HepG2 (cell line): ENCODE measurements around the gene RASGRP4. TPM values are rescaled to one million over a fixed set of nuclear protein-coding genes. Genes with fewer than 3 reads are reported as not detected.
A peak's percentile ranks its signal among the peaks of the same experiment; 100 is the strongest.

ENCODE experiments used
- ATAC-seq: fragments of 200-7000 bp; cut with Tn5 transposase; 3 replicates; pipeline ENCODE4 v1.9.1; 2020; ENCODE audit warnings: mild to moderate bottlenecking, moderate library complexity
- BruUV-seq: library from RNA; stranded (reverse); fragments of 400-500 nt; replicated peaks from 2 replicates; lab custom pipeline; 2021; lab: Mats Ljungman, UMichigan
- CTCF ChIA-PET: fragments of 300-600 bp; formaldehyde crosslinking; extraction: SDS; loops from one replicate; lab custom pipeline; 2021; ENCODE audit warnings: low total read pairs, inconsistent platforms, low intra/inter-chr PET ratio; lab: Yijun Ruan, JAX
- POLR2A ChIA-PET: fragments of 350-600 bp; sonication (Branson Sonifier 250); formaldehyde crosslinking; loops from one replicate; lab custom pipeline; 2020; ENCODE audit warnings: antibody characterized with exemption, inconsistent platforms; lab: Yijun Ruan, JAX
- DNase-seq: peaks from one replicate; pipeline ENCODE4 v3.0.0-alpha.2; 2015; ENCODE audit warnings: low spot score
- FAIRE-seq: peaks from 3 replicates; lab custom pipeline; 2011; peaks lifted over from hg19 to GRCh38; lab: Jason Lieb, UNC
- H2AFZ ChIP-seq: one replicate; pipeline ENCODE4 v1.6.1; 2011; ENCODE audit warnings: low read length, inconsistent platforms
- H3K27ac ChIP-seq: fragments of 300-600 bp; 3 replicates; pipeline ENCODE4 v1.8.0; 2011; ENCODE audit warnings: mixed run types, mild to moderate bottlenecking, mixed read lengths, low read length, inconsistent platforms; ENCODE audit not compliant: insufficient read depth; ENCODE audit errors: extremely low read length
- H3K27me3 ChIP-seq, 2 experiments: fragments of 200-600 bp in 1 of 2; 2 replicates in 1 of 2; 3 replicates in 1 of 2; pipeline versions ENCODE4 v1.6.0 to v1.8.0; 2011; ENCODE audit warnings: low read length in 2 of 2, mild to moderate bottlenecking in 2 of 2, moderate library complexity in 2 of 2, inconsistent platforms in 1 of 2; ENCODE audit not compliant: insufficient read depth in 2 of 2, control insufficient read depth in 1 of 2
- H3K36me3 ChIP-seq, 2 experiments: fragments of 200-600 bp in 1 of 2; replicated peaks in 1 of 2; 2 replicates in 1 of 2; 3 replicates in 1 of 2; pipeline versions ENCODE4 v1.5.1 to v1.8.0; 2011; ENCODE audit warnings: low read length in 2 of 2, inconsistent platforms in 1 of 2; ENCODE audit not compliant: insufficient read depth in 2 of 2, control insufficient read depth in 1 of 2
- H3K4me1 ChIP-seq: 2 replicates; pipeline ENCODE4 v1.5.1; 2012; ENCODE audit warnings: low read length, inconsistent platforms; ENCODE audit not compliant: insufficient read depth
- H3K4me2 ChIP-seq: 2 replicates; pipeline ENCODE4 v1.6.0; 2011; ENCODE audit warnings: low read depth, low read length, inconsistent platforms
- H3K4me3 ChIP-seq, 3 experiments: fragments of 200-600 bp in 1 of 3; sonication (generic), shearing (Covaris generic) in 1 of 3; replicated peaks in 1 of 3; 2 replicates each; pipeline ENCODE4 v1.5.1; 2011 to 2016; ENCODE audit warnings: low read length in 3 of 3, inconsistent platforms in 2 of 3, low read depth in 2 of 3, mild to moderate bottlenecking in 2 of 3, control low read depth in 1 of 3, mixed read lengths in 1 of 3; ENCODE audit not compliant: insufficient read depth in 1 of 3
- H3K79me2 ChIP-seq: one replicate; pipeline ENCODE4 v1.6.1; 2011; ENCODE audit warnings: low read length, inconsistent platforms; ENCODE audit not compliant: insufficient read depth
- H3K9ac ChIP-seq: 2 replicates; pipeline ENCODE4 v1.6.0; 2011; ENCODE audit warnings: mild to moderate bottlenecking, low read depth, low read length, inconsistent platforms; ENCODE audit not compliant: insufficient read depth
- H3K9me3 ChIP-seq: 2 replicates; pipeline ENCODE4 v1.5.1; 2012; ENCODE audit warnings: mild to moderate bottlenecking, low read length
- H4K20me1 ChIP-seq: 2 replicates; pipeline ENCODE4 v1.6.0; 2011; ENCODE audit warnings: inconsistent platforms, mild to moderate bottlenecking, low read length, moderate library complexity; ENCODE audit not compliant: insufficient read depth
- ARHGAP35 ChIP-seq: sonication (generic); formaldehyde crosslinking; IDR thresholded peaks from 2 replicates; pipeline ENCODE4 v1.9.0; 2022; ENCODE audit warnings: mild to moderate bottlenecking, inconsistent platforms, moderate library complexity, missing genetic modification reagents, borderline replicate concordance
- BHLHE40 ChIP-seq: IDR thresholded peaks from 2 replicates; pipeline ENCODE4 v1.6.1; 2011; ENCODE audit warnings: low read length, improper control_type of control experiment
- RAD51 ChIP-seq: fragments of 450-650 bp; IDR thresholded peaks from 2 replicates; pipeline ENCODE4 v1.6.1; 2016; ENCODE audit warnings: borderline replicate concordance
- ZNF431 ChIP-seq: sonication (generic); formaldehyde crosslinking; IDR thresholded peaks from 2 replicates; pipeline ENCODE4 v1.9.0; 2022; ENCODE audit warnings: missing genetic modification reagents, low read depth, mild to moderate bottlenecking, borderline replicate concordance
- ZNF546 ChIP-seq: sonication (generic); formaldehyde crosslinking; conservative IDR thresholded peaks from 2 replicates; pipeline ENCODE4 v1.8.1; 2023; ENCODE audit warnings: mild to moderate bottlenecking, missing genetic modification reagents
- WGBS: methylation state at CpG from one replicate; pipeline ENCODE4 v1.1.6; 2017; ENCODE audit warnings: low lambda C conversion rate; 5-methylcytosine and 5-hydroxymethylcytosine counted together
- in situ Hi-C: cut with HindIII; loops from 2 replicates; pipeline ENCODE4 v1.10.0; 2017; ENCODE audit warnings: low pct_unique_long_range_greater_than_20kb; ENCODE audit not compliant: extremely low pct_ligation_motif_present
- intact Hi-C: fragments of 100-400 bp; cut with micrococcal nuclease; formaldehyde crosslinking; loops from one replicate; pipeline ENCODE4 v1.10.0; 2022; ENCODE audit not compliant: unreplicated experiment
- polyA plus RNA-seq, 8 experiments: library from polyadenylated mRNA; depleted of rRNA in 3 of 8; stranded (reverse) in 7 of 8; unstranded in 1 of 8; fragments of >200 nt; fragmentation: Illumina TruSeq in 4 of 8; extraction: Trizol in 4 of 8; gene quantifications; 2 replicates each; pipeline versions ENCODE4 v1.2.1 to v1.2.3, GENCODE V29; 2011 to 2016; ENCODE audit warnings: low read depth in 4 of 8, missing spikeins in 1 of 8, mixed read lengths in 1 of 8; ENCODE audit not compliant: insufficient read depth in 1 of 8
- total RNA-seq, 5 experiments: library from RNA; depleted of rRNA; stranded (reverse); fragments of >200 nt; fragmentation: Illumina TruSeq; extraction: Trizol; gene quantifications; 2 replicates each; pipeline ENCODE4 v1.2.3, GENCODE V29; 2016; ENCODE audit warnings: low read depth in 1 of 5
- TF ChIP-seq, protein P1 (sequence below), 2 experiments: sonication (generic) in 1 of 2; formaldehyde crosslinking in 1 of 2; IDR thresholded peaks; 2 replicates each; pipeline versions ENCODE4 v1.5.1 to v1.6.1; 2011 to 2020; ENCODE audit warnings: borderline replicate concordance in 1 of 2, low read depth in 1 of 2, low read length in 1 of 2, mild to moderate bottlenecking in 1 of 2, missing genetic modification reagents in 1 of 2, moderate library complexity in 1 of 2

Gene RASGRP4
- total and polyA plus RNA-seq, 2 of the 13 experiments (the other 11 are each of a cell fraction or from before 2014, with no cell fraction given): not detected

DNA sequence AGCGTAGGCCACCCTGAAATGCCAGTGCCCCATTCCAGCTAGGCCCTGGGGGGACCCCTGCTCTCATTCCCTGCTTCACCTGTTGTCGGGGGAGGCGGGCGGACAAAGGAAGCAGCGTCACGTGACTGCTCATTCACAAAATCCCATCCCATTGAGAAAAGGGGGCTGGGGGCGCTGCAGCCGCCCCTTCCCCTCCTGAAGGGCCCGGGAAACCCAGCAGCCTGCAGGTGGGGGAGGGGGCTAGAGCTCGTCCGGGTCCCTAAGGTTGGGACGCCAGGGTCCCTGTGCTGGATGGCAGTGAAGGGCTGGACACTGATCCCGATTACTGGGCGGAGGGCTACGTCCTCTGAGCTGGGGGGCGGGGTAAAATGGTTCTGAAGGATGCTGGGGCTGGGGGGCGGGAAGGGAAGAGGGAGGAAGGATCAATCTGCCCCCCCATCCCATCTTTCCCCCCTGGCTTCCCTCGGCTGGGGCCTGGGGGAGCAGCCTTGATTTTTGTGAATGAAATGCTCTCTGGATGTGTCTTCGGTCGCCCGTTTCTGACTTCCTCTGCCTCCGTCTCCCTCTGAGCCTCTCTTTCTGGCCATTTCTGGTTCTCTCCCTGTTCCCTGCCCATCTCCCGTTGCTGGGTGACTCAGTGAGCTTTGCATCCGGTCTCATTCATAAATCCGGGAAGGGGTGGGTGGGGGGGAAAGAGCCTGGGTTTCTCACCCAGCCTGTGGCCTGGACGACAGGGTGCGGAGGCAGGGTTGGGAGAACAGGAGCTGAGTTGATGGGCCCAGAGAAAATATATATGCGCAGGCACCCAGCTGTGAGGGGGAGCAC lies 36.7 kb downstream of the RASGRP4 start:
- TF ChIP-seq RAD51 (peak; percentile 63; the same call in 1 of the 2 replicates), BHLHE40 (peak; percentile 44; the same call in 1 of the 2 replicates), ZNF546 (CRISPR knock-in tag) (no peak), ARHGAP35 (CRISPR knock-in tag) (no peak), ZNF431 (CRISPR knock-in tag) (no peak)
- TF ChIP-seq, protein P1, sequence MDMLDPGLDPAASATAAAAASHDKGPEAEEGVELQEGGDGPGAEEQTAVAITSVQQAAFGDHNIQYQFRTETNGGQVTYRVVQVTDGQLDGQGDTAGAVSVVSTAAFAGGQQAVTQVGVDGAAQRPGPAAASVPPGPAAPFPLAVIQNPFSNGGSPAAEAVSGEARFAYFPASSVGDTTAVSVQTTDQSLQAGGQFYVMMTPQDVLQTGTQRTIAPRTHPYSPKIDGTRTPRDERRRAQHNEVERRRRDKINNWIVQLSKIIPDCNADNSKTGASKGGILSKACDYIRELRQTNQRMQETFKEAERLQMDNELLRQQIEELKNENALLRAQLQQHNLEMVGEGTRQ (IDR thresholded peaks at IDR 0.05; ENCODE audit: low read depth, low read length): 0 out of 2 replicates have a peak, but pooled peaks have one; percentile 18
- TF ChIP-seq, protein P1 (CRISPR knock-in tag; IDR thresholded peaks at IDR 0.05; ENCODE audit: borderline replicate concordance): peak; percentile 66; the same call in 1 of the 2 replicates
- H3K9ac ChIP-seq: no peak overlapping the region
- ATAC-seq (no peak), DNase-seq (no peak), FAIRE-seq (no peak)
- POLR2A ChIA-PET: interaction anchor here (1.1 to 4.0 kb wide), 2 partner anchors 13 to 15 kb away, joined by 5 to 28 read pairs; partner anchors contain the start of genes FAM98C and PSMD8
- no peaks in the 10 kb centered on the region for H3K9me3 ChIP-seq
- peaks cover 42% of the 10 kb centered on the region for H3K4me1 ChIP-seq
- CTCF ChIA-PET: no interaction called here
- peak overlapping the region; percentile 89 for H3K4me2 ChIP-seq
- H3K27me3 ChIP-seq: peaks cover 2 to 28% of the 10 kb centered on the region in 2 experiments; a peak in 3 of 5 replicates
- no peaks in the 10 kb centered on the region for H3K36me3 ChIP-seq
- H3K27ac ChIP-seq: no peak overlapping the region
- H2AFZ ChIP-seq: no peak overlapping the region
- intact Hi-C loops (no loop called here), in situ Hi-C loops (no loop called here)
- peak overlapping the region in 2 of 3 experiments; percentile 46 to 71; a peak in 4 of 6 replicates for H3K4me3 ChIP-seq
- 6% methylated on average over 12 of the region's 28 CpGs for WGBS
- no peaks in the 10 kb centered on the region for H3K79me2 ChIP-seq
- no TSS peak for BruUV-seq
- no peaks in the 10 kb centered on the region; the same call in 1 of the 2 replicates for H4K20me1 ChIP-seq
